HepG2 (cell line): Measurements from ENCODE around the gene CSE1L. TPM values are rescaled to one million over a fixed set of nuclear protein-coding genes. Genes with fewer than 3 reads are reported as not detected.

Experiments
- CC2D1A ChIP-seq: sonication (generic); formaldehyde crosslinking; IDR thresholded peaks from 2 replicates; pipeline ENCODE4 v1.8.1; 2023; ENCODE audit warnings: mild to moderate bottlenecking, missing genetic modification reagents
- DNMT1 ChIP-seq: sonication (generic); formaldehyde crosslinking; IDR thresholded peaks from 2 replicates; pipeline ENCODE4 v1.5.1; 2020; ENCODE audit warnings: mild to moderate bottlenecking, missing genetic modification reagents
- ETV5 ChIP-seq: IDR thresholded peaks from 2 replicates; pipeline ENCODE4 v1.6.1; 2018; ENCODE audit warnings: missing biosample characterization, missing genetic modification reagents, inconsistent platforms, borderline replicate concordance
- IKZF4 ChIP-seq: sonication (generic); formaldehyde crosslinking; IDR thresholded peaks from 2 replicates; pipeline ENCODE4 v1.5.1; 2020; ENCODE audit warnings: borderline replicate concordance, mild to moderate bottlenecking, low read depth, missing genetic modification reagents; ENCODE audit errors: not compliant biosample characterization
- KLF13 ChIP-seq: sonication (generic); formaldehyde crosslinking; IDR thresholded peaks from 2 replicates; pipeline ENCODE4 v1.4.0; 2020; ENCODE audit warnings: mild to moderate bottlenecking, missing genetic modification reagents
- MAFK ChIP-seq, 2 experiments: IDR thresholded peaks in 1 of 2; conservative IDR thresholded peaks in 1 of 2; 2 replicates each; pipeline ENCODE4 v1.6.1; 2011; ENCODE audit warnings: improper control_type of control experiment in 2 of 2, low read length in 2 of 2
- MLLT10 ChIP-seq: sonication (generic); formaldehyde crosslinking; IDR thresholded peaks from 2 replicates; pipeline ENCODE4 v1.4.0; 2020; ENCODE audit warnings: missing genetic modification reagents
- MYC ChIP-seq: sonication (generic); formaldehyde crosslinking; IDR thresholded peaks from 2 replicates; pipeline ENCODE4 v1.9.0; 2021; ENCODE audit warnings: missing genetic modification reagents, borderline replicate concordance
- NCOA2 ChIP-seq: sonication (generic); formaldehyde crosslinking; IDR thresholded peaks from 2 replicates; pipeline ENCODE4 v1.8.0; 2022; ENCODE audit warnings: inconsistent platforms
- NR3C1 ChIP-seq: sonication (generic); formaldehyde crosslinking; IDR thresholded peaks from 2 replicates; pipeline ENCODE4 v1.4.0; 2020; ENCODE audit warnings: missing genetic modification reagents
- SNAPC2 ChIP-seq: sonication (generic); formaldehyde crosslinking; IDR thresholded peaks from 2 replicates; pipeline ENCODE4 v1.8.1; 2022; ENCODE audit warnings: mild to moderate bottlenecking, missing genetic modification reagents
- SP2 ChIP-seq: sonication (generic); formaldehyde crosslinking; IDR thresholded peaks from 2 replicates; pipeline ENCODE4 v1.5.1; 2020; ENCODE audit warnings: mild to moderate bottlenecking, missing genetic modification reagents
- TMF1 ChIP-seq: sonication (generic); formaldehyde crosslinking; IDR thresholded peaks from 2 replicates; pipeline ENCODE4 v1.8.1; 2022; ENCODE audit warnings: low read depth, missing genetic modification reagents
- ZFP41 ChIP-seq: sonication (generic); formaldehyde crosslinking; IDR thresholded peaks from 2 replicates; pipeline ENCODE4 v1.4.0; 2020; ENCODE audit warnings: mild to moderate bottlenecking, missing genetic modification reagents, borderline replicate concordance
- ZFX ChIP-seq: sonication (generic); formaldehyde crosslinking; IDR thresholded peaks from 2 replicates; pipeline ENCODE4 v1.4.0; 2020; ENCODE audit warnings: mild to moderate bottlenecking, low read depth, missing genetic modification reagents, moderate library complexity
- ZNF251 ChIP-seq: sonication (generic); formaldehyde crosslinking; IDR thresholded peaks from 2 replicates; pipeline ENCODE4 v1.9.0; 2021; ENCODE audit warnings: mild to moderate bottlenecking, missing genetic modification reagents
- ZNF264 ChIP-seq: sonication (generic); formaldehyde crosslinking; IDR thresholded peaks from 2 replicates; pipeline ENCODE4 v1.4.0; 2020; ENCODE audit warnings: missing genetic modification reagents
- ZNF558 ChIP-seq: sonication (generic); formaldehyde crosslinking; IDR thresholded peaks from 2 replicates; pipeline ENCODE4 v1.9.0; 2022; ENCODE audit warnings: mild to moderate bottlenecking, missing genetic modification reagents, borderline replicate concordance
- ZNF709 ChIP-seq: sonication (generic); formaldehyde crosslinking; IDR thresholded peaks from 2 replicates; pipeline ENCODE4 v1.5.0; 2020; ENCODE audit warnings: mild to moderate bottlenecking, missing genetic modification reagents
- ZNF788 ChIP-seq: sonication (generic); formaldehyde crosslinking; IDR thresholded peaks from 2 replicates; pipeline ENCODE4 v1.5.0; 2020; ENCODE audit warnings: mild to moderate bottlenecking, missing genetic modification reagents, borderline replicate concordance
- ZNF790 ChIP-seq: sonication (generic); formaldehyde crosslinking; IDR thresholded peaks from 2 replicates; pipeline ENCODE4 v1.8.0; 2022; ENCODE audit warnings: missing genetic modification reagents, mild to moderate bottlenecking, borderline replicate concordance
- ZNF879 ChIP-seq: sonication (generic); formaldehyde crosslinking; IDR thresholded peaks from 2 replicates; pipeline ENCODE4 v1.8.1; 2023; ENCODE audit warnings: missing genetic modification reagents
- ZSCAN9 ChIP-seq: IDR thresholded peaks from 2 replicates; pipeline ENCODE4 v1.6.1; 2016; ENCODE audit warnings: borderline replicate concordance
- polyA plus RNA-seq, 8 experiments: library from polyadenylated mRNA; depleted of rRNA in 3 of 8; stranded (reverse) in 7 of 8; unstranded in 1 of 8; fragments of >200 nt; fragmentation: Illumina TruSeq in 4 of 8; extraction: Trizol in 4 of 8; gene quantifications; 2 replicates each; pipeline versions ENCODE4 v1.2.1 to v1.2.3, GENCODE V29; 2011 to 2016; ENCODE audit warnings: low read depth in 4 of 8, missing spikeins in 1 of 8, mixed read lengths in 1 of 8; ENCODE audit not compliant: insufficient read depth in 1 of 8
- total RNA-seq, 5 experiments: library from RNA; depleted of rRNA; stranded (reverse); fragments of >200 nt; fragmentation: Illumina TruSeq; extraction: Trizol; gene quantifications; 2 replicates each; pipeline ENCODE4 v1.2.3, GENCODE V29; 2016; ENCODE audit warnings: low read depth in 1 of 5
- TF ChIP-seq, protein P1 (sequence below): sonication (generic); formaldehyde crosslinking; IDR thresholded peaks from 2 replicates; pipeline ENCODE4 v1.4.0; 2020; ENCODE audit warnings: missing genetic modification reagents
- TF ChIP-seq, protein P2 (sequence below): IDR thresholded peaks from 2 replicates; pipeline ENCODE4 v1.6.1; 2018; ENCODE audit warnings: missing genetic modification reagents, mild to moderate bottlenecking, missing compliant biosample characterization
- TF ChIP-seq, protein P3 (sequence below): sonication (generic); formaldehyde crosslinking; IDR thresholded peaks from 2 replicates; pipeline ENCODE4 v1.4.0; 2020; ENCODE audit warnings: mild to moderate bottlenecking, missing genetic modification reagents
- TF ChIP-seq, protein P4 (sequence below): sonication (generic); formaldehyde crosslinking; IDR thresholded peaks from 2 replicates; pipeline ENCODE4 v1.4.0; 2020; ENCODE audit warnings: missing genetic modification reagents

The CSE1L gene
- total and polyA plus RNA-seq, 2 of the 13 experiments (the other 11 are each of a cell fraction or from before 2014, with no cell fraction given) = 56.9 to 258 TPM

DNA sequence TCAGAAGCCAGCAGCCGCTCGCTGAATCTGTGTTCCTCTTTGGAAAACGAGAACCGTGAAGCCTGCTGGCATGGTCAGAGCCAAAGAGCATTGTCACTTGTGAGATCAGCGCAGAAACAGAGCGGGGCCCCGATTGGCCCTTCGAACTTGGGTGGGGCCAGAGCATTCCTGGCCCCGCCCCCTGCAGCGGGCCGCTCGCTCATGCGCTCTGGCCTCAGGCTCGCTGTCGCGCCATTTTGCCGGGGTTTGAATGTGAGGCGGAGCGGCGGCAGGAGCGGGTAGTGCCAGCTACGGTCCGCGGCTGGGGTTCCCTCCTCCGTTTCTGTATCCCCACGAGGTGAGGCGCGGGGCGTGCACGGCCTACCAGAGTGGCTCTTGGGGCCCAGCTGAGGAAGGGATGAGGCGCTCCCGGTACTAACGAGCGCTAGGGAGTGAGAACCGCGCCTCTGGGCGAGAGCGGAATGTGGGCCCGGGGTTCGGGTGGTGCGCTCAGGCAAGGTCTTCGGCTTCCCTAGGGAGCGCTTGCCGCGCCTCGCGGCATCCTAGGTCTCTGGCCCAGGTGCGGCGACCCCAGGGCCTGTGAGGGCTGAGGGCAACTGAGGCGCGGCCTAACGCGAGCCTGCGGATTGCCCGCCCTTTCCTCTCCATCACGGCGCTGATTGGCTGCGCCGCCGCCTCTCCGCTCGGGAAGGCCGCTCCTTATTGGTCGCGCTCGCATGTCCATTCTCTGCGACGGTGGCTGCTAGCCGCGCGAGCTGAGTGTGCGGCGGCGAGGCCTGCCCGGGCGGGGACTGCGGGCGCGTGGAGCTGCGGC, at the start of gene CSE1L (continued):
- TF ChIP-seq, protein P1, sequence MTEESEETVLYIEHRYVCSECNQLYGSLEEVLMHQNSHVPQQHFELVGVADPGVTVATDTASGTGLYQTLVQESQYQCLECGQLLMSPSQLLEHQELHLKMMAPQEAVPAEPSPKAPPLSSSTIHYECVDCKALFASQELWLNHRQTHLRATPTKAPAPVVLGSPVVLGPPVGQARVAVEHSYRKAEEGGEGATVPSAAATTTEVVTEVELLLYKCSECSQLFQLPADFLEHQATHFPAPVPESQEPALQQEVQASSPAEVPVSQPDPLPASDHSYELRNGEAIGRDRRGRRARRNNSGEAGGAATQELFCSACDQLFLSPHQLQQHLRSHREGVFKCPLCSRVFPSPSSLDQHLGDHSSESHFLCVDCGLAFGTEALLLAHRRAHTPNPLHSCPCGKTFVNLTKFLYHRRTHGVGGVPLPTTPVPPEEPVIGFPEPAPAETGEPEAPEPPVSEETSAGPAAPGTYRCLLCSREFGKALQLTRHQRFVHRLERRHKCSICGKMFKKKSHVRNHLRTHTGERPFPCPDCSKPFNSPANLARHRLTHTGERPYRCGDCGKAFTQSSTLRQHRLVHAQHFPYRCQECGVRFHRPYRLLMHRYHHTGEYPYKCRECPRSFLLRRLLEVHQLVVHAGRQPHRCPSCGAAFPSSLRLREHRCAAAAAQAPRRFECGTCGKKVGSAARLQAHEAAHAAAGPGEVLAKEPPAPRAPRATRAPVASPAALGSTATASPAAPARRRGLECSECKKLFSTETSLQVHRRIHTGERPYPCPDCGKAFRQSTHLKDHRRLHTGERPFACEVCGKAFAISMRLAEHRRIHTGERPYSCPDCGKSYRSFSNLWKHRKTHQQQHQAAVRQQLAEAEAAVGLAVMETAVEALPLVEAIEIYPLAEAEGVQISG (CRISPR knock-in tag) = peak; percentile 86
- TF ChIP-seq MAFK (conservative IDR thresholded peaks at IDR 0.05 in 1 of 2, IDR thresholded peaks at IDR 0.05 in 1 of 2; ENCODE audit: low read length in 2 of 2) (no peak), IKZF4 (CRISPR knock-in tag) (peak; percentile 98), MYC (CRISPR knock-in tag) (peak; percentile 98), NR3C1 (CRISPR knock-in tag) (peak; percentile 62), SP2 (CRISPR knock-in tag) (peak; percentile 100), ZNF251 (peak; percentile 8; the same call in 1 of the 2 replicates), ZNF709 (CRISPR knock-in tag) (peak; percentile 100), DNMT1 (CRISPR knock-in tag) (peak; percentile 99), CC2D1A (CRISPR knock-in tag) (peak; percentile 85; the same call in 1 of the 2 replicates), ZNF790 (CRISPR knock-in tag) (peak; percentile 96), ETV5 (no peak; the same call in 1 of the 2 replicates), ZSCAN9 (peak; percentile 64), ZFP41 (CRISPR knock-in tag) (peak; percentile 74; the same call in 1 of the 2 replicates), ZNF788 (CRISPR knock-in tag) (peak; percentile 89), SNAPC2 (CRISPR knock-in tag) (peak; percentile 86), KLF13 (no peak; the same call in 1 of the 2 replicates), ZNF558 (CRISPR knock-in tag) (peak; percentile 94), MLLT10 (peak; percentile 97), ZFX (CRISPR knock-in tag) (peak; percentile 100), ZNF879 (peak; percentile 68), NCOA2 (CRISPR knock-in tag) (peak; percentile 7; the same call in 1 of the 2 replicates), TMF1 (CRISPR knock-in tag) (no peak; the same call in none of the 2 replicates), ZNF264 (CRISPR knock-in tag) (peak; percentile 76)
- TF ChIP-seq, protein P2, sequence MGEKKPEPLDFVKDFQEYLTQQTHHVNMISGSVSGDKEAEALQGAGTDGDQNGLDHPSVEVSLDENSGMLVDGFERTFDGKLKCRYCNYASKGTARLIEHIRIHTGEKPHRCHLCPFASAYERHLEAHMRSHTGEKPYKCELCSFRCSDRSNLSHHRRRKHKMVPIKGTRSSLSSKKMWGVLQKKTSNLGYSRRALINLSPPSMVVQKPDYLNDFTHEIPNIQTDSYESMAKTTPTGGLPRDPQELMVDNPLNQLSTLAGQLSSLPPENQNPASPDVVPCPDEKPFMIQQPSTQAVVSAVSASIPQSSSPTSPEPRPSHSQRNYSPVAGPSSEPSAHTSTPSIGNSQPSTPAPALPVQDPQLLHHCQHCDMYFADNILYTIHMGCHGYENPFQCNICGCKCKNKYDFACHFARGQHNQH (CRISPR knock-in tag) = peak; percentile 82
- TF ChIP-seq, protein P3, sequence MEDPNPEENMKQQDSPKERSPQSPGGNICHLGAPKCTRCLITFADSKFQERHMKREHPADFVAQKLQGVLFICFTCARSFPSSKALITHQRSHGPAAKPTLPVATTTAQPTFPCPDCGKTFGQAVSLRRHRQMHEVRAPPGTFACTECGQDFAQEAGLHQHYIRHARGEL (CRISPR knock-in tag) = peak; percentile 88; the same call in 1 of the 2 replicates
- TF ChIP-seq, protein P4, sequence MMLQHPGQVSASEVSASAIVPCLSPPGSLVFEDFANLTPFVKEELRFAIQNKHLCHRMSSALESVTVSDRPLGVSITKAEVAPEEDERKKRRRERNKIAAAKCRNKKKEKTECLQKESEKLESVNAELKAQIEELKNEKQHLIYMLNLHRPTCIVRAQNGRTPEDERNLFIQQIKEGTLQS = 0 out of 2 replicates have a peak, but pooled peaks have one; percentile 6
